K562 (cell line): ENCODE data around the gene TBC1D7. TPM values are rescaled to one million over a fixed set of nuclear protein-coding genes. Genes with fewer than 3 reads are reported as not detected.

Experiments used
- BRD4 ChIP-seq: fragments of 200-600 bp; sonication (generic); IDR thresholded peaks from 2 replicates; pipeline ENCODE4 v1.6.1; 2017; ENCODE audit warnings: inconsistent platforms
- BRD9 ChIP-seq: fragments of 450-650 bp; IDR thresholded peaks from 2 replicates; pipeline ENCODE4 v1.6.1; 2018; ENCODE audit warnings: low read depth; ENCODE audit not compliant: partially characterized antibody
- COPS2 ChIP-seq: fragments of 450-650 bp; conservative IDR thresholded peaks from 2 replicates; pipeline ENCODE4 v1.6.1; 2016; ENCODE audit warnings: mild to moderate bottlenecking, moderate library complexity
- ELF2 ChIP-seq: fragments of 250-450 bp; sonication (Bioruptor Pico); IDR thresholded peaks from 2 replicates; pipeline ENCODE4 v1.5.0; 2021; ENCODE audit warnings: mild to moderate bottlenecking
- KAT2B ChIP-seq: IDR thresholded peaks from one replicate; pipeline ENCODE4 v1.6.1; 2012; ENCODE audit warnings: low read depth, mild to moderate bottlenecking, control low read depth, inconsistent platforms, low read length, moderate library complexity
- MEF2D ChIP-seq: conservative IDR thresholded peaks from 2 replicates; pipeline ENCODE4 v1.6.1; 2016; ENCODE audit warnings: low read depth, missing genetic modification characterization, missing compliant biosample characterization
- MIER1 ChIP-seq: fragments of 450-650 bp; IDR thresholded peaks from 2 replicates; pipeline ENCODE4 v1.6.1; 2016; ENCODE audit warnings: antibody characterized with exemption, mild to moderate bottlenecking, low read depth
- NCOA2 ChIP-seq, 2 experiments: fragments of 450-650 bp; IDR thresholded peaks; 2 replicates each; pipeline ENCODE4 v1.6.1; 2018; ENCODE audit warnings: mild to moderate bottlenecking in 2 of 2, moderate library complexity in 1 of 2; ENCODE audit not compliant: partially characterized antibody in 2 of 2
- NFE2L1 ChIP-seq: fragments of 450-650 bp; IDR thresholded peaks from 2 replicates; pipeline ENCODE4 v1.6.1; 2016; ENCODE audit warnings: missing genetic modification characterization, low read depth, mild to moderate bottlenecking, missing compliant biosample characterization, moderate library complexity, borderline replicate concordance
- OTX1 ChIP-seq: fragments of 450-650 bp; formaldehyde crosslinking; IDR thresholded peaks from 2 replicates; pipeline ENCODE4 v1.4.0; 2022; ENCODE audit warnings: mild to moderate bottlenecking
- PHB2 ChIP-seq: fragments of 450-650 bp; IDR thresholded peaks from 2 replicates; pipeline ENCODE4 v1.6.1; 2017; ENCODE audit warnings: low read depth
- PML ChIP-seq: IDR thresholded peaks from 2 replicates; pipeline ENCODE4 v1.6.1; 2012; ENCODE audit warnings: low read length, inconsistent platforms
- RBM39 ChIP-seq: fragments of 200-400 bp; formaldehyde crosslinking; optimal IDR thresholded peaks from 2 replicates; pipeline ENCODE3; 2018; ENCODE audit warnings: low read depth, low read length
- STAT5A ChIP-seq: IDR thresholded peaks from 2 replicates; pipeline ENCODE4 v1.6.1; 2012; ENCODE audit warnings: low read length, inconsistent platforms, borderline replicate concordance
- STAT5B ChIP-seq: fragments of 250-450 bp; sonication (Bioruptor Pico); IDR thresholded peaks from 2 replicates; pipeline ENCODE4 v1.8.0; 2021; ENCODE audit warnings: mild to moderate bottlenecking, inconsistent platforms
- TEAD1 ChIP-seq, 2 experiments: fragments of 450-650 bp in 1 of 2; sonication (generic) in 1 of 2; formaldehyde crosslinking; IDR thresholded peaks; 2 replicates each; pipeline versions ENCODE4 v1.4.0 to v1.8.0; 2020 to 2022; ENCODE audit warnings: mild to moderate bottlenecking in 2 of 2, missing genetic modification reagents in 1 of 2
- ZBTB7A ChIP-seq: IDR thresholded peaks from 2 replicates; pipeline ENCODE4 v1.6.1; 2011; ENCODE audit warnings: low read depth, mild to moderate bottlenecking, low read length, moderate library complexity, borderline replicate concordance; ENCODE audit not compliant: control insufficient read depth
- ZC3H8 ChIP-seq: fragments of 450-650 bp; IDR thresholded peaks from 2 replicates; pipeline ENCODE4 v1.6.1; 2017
- ZNF140 ChIP-seq: fragments of 250-450 bp; sonication (Bioruptor Pico); IDR thresholded peaks from 2 replicates; pipeline ENCODE4 v1.8.0; 2021; ENCODE audit warnings: moderate library complexity, mild to moderate bottlenecking, inconsistent platforms
- ZNF644 ChIP-seq: fragments of 200-800 bp; sonication (Bioruptor generic); IDR thresholded peaks from 2 replicates; pipeline ENCODE4 v1.6.1; 2016; ENCODE audit warnings: low read depth, missing genetic modification characterization, missing compliant biosample characterization
- polyA plus RNA-seq, 8 experiments: library from polyadenylated mRNA; depleted of rRNA in 4 of 8; stranded (reverse) in 5 of 8; unstranded in 3 of 8; fragments of >200 nt; fragmentation: Nextera tagmentation in 2 of 8; fragmentation: Illumina TruSeq in 1 of 8; extraction: Ambion mirVana in 2 of 8; extraction: Trizol in 1 of 8; gene quantifications; 2 replicates each; pipeline versions ENCODE4 v1.2.1 to v1.2.3, GENCODE V29; 2011 to 2014; ENCODE audit warnings: inconsistent platforms in 1 of 8, missing spikeins in 1 of 8
- total RNA-seq, 7 experiments: library from RNA; depleted of rRNA in 6 of 7; stranded (reverse); fragments of >200 nt in 6 of 7; fragmentation: Illumina TruSeq in 2 of 7; extraction: Trizol in 2 of 7; gene quantifications; 2 replicates each; pipeline versions ENCODE4 v1.2.1 to v1.2.3, GENCODE V29; 2011 to 2021; ENCODE audit warnings: low replicate concordance in 1 of 7
- TF ChIP-seq, protein P1 (sequence below): IDR thresholded peaks from 2 replicates; pipeline ENCODE4 v1.6.1; 2011; ENCODE audit warnings: borderline replicate concordance, low read depth, mild to moderate bottlenecking, moderate library complexity, low read length; ENCODE audit not compliant: insufficient read depth, poor library complexity, severe bottlenecking
- TF ChIP-seq, protein P2 (sequence below): fragments of 250-450 bp; sonication (Bioruptor Pico); IDR thresholded peaks from 2 replicates; pipeline ENCODE4 v1.8.0; 2021; ENCODE audit warnings: moderate library complexity, mild to moderate bottlenecking, inconsistent platforms
- TF ChIP-seq, protein P3 (sequence below), 2 experiments: IDR thresholded peaks; 2 replicates each; pipeline ENCODE4 v1.6.1; 2012; ENCODE audit warnings: improper control_type of control experiment in 2 of 2, low read depth in 2 of 2, low read length in 2 of 2, borderline replicate concordance in 1 of 2

TBC1D7 gene
- total and polyA plus RNA-seq, 9 of the 15 experiments (the other 6 are each of a cell fraction or from before 2014, with no cell fraction given) = 49.4 to 107 (median 61.1) TPM

DNA sequence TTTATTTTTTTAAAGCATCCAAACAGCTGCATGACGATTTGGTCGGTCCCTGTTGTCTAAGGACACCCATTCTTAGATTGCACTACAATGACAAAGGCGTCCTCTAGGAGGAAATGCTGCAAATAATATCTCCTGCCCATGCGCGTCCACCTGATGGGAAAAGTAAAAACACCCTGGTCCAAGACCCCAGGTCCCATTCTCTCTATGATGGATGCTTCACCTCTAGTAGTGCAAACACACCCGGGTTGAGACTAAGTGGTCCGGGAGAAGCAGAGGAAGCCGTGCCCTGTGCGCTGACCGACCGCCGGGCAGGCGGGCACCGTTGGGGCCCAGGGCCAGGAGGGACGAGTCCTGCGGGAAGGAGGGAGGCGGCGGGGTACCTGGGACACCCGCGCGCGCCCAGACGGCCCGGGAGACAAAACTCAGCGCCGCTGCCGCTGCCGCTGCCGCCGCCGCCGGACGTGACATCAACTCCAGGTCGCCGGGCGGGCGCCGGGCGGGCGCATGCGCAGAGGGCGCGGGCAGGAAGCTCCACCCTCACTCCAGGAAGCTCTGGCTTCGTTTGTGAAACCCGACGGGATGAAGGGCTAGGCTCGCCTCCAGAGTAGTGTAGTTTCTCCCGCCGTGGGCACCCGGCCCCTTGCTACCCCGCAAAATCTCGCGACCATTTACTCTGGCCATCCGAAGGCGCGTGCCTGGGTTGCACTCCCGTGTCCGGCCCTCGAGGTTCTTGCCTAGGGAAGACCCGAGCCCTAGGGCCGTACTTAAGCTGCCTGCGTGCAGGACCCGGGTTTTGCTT is at the start of gene TBC1D7 (continued):
- TF ChIP-seq STAT5B (CRISPR knock-in tag) (no peak), MIER1 (no peak), RBM39 (no peak), ELF2 (CRISPR knock-in tag) (no peak), STAT5A (no peak), NFE2L1 (tag) (no peak), NCOA2 (IDR thresholded peaks at IDR 0.05; ENCODE audit: partially characterized antibody in 2 of 2) (no peak), OTX1 (CRISPR knock-in tag) (no peak), KAT2B (no peak), COPS2 (no peak), PML (peak; percentile 78; the same call in 1 of the 2 replicates), TEAD1 (CRISPR knock-in tag; IDR thresholded peaks at IDR 0.05) (no peak; a peak in 1 of 4 replicates), ZBTB7A (no peak; the same call in 1 of the 2 replicates), ZC3H8 (no peak), BRD4 (0 out of 2 replicates have a peak, but pooled peaks have one; percentile 41), ZNF140 (CRISPR knock-in tag) (no peak), PHB2 (no peak), MEF2D (no peak), ZNF644 (tag) (no peak), BRD9 (no peak)
- TF ChIP-seq, protein P1, sequence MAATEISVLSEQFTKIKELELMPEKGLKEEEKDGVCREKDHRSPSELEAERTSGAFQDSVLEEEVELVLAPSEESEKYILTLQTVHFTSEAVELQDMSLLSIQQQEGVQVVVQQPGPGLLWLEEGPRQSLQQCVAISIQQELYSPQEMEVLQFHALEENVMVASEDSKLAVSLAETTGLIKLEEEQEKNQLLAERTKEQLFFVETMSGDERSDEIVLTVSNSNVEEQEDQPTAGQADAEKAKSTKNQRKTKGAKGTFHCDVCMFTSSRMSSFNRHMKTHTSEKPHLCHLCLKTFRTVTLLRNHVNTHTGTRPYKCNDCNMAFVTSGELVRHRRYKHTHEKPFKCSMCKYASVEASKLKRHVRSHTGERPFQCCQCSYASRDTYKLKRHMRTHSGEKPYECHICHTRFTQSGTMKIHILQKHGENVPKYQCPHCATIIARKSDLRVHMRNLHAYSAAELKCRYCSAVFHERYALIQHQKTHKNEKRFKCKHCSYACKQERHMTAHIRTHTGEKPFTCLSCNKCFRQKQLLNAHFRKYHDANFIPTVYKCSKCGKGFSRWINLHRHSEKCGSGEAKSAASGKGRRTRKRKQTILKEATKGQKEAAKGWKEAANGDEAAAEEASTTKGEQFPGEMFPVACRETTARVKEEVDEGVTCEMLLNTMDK = no peak
- TF ChIP-seq, protein P2, sequence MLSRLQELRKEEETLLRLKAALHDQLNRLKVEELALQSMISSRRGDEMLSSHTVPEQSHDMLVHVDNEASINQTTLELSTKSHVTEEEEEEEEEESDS = no peak
- TF ChIP-seq, protein P3, sequence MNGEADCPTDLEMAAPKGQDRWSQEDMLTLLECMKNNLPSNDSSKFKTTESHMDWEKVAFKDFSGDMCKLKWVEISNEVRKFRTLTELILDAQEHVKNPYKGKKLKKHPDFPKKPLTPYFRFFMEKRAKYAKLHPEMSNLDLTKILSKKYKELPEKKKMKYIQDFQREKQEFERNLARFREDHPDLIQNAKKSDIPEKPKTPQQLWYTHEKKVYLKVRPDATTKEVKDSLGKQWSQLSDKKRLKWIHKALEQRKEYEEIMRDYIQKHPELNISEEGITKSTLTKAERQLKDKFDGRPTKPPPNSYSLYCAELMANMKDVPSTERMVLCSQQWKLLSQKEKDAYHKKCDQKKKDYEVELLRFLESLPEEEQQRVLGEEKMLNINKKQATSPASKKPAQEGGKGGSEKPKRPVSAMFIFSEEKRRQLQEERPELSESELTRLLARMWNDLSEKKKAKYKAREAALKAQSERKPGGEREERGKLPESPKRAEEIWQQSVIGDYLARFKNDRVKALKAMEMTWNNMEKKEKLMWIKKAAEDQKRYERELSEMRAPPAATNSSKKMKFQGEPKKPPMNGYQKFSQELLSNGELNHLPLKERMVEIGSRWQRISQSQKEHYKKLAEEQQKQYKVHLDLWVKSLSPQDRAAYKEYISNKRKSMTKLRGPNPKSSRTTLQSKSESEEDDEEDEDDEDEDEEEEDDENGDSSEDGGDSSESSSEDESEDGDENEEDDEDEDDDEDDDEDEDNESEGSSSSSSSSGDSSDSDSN (IDR thresholded peaks at IDR 0.05; ENCODE audit: borderline replicate concordance in 1 of 2, low read depth in 2 of 2, low read length in 2 of 2) = peak in 1 of 2 experiments; percentile 45; a peak in 2 of 4 replicates
